ENCODE measurements around the gene LNX1.

GRCh38 chr4:53507671-53508286 lies 83.5 kb downstream of the LNX1 start:
- TF ChIP-seq, protein P1, sequence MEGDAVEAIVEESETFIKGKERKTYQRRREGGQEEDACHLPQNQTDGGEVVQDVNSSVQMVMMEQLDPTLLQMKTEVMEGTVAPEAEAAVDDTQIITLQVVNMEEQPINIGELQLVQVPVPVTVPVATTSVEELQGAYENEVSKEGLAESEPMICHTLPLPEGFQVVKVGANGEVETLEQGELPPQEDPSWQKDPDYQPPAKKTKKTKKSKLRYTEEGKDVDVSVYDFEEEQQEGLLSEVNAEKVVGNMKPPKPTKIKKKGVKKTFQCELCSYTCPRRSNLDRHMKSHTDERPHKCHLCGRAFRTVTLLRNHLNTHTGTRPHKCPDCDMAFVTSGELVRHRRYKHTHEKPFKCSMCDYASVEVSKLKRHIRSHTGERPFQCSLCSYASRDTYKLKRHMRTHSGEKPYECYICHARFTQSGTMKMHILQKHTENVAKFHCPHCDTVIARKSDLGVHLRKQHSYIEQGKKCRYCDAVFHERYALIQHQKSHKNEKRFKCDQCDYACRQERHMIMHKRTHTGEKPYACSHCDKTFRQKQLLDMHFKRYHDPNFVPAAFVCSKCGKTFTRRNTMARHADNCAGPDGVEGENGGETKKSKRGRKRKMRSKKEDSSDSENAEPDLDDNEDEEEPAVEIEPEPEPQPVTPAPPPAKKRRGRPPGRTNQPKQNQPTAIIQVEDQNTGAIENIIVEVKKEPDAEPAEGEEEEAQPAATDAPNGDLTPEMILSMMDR (IDR thresholded peaks at IDR 0.05) = no peak
- TF ChIP-seq EZH2 (IDR thresholded peaks at IDR 0.05) = no peak

Data from neural progenitor cell (in vitro differentiated cells).